HG03097 (cell line): Measurements from ENCODE around the gene ZMYM3.

Source experiments
- ATAC-seq: cut with Tn5 transposase; IDR thresholded peaks from one replicate; pipeline ENCODE4 v1.9.1; 2021; ENCODE audit not compliant: unreplicated experiment, low FRiP score

The ZMYM3 gene

DNA sequence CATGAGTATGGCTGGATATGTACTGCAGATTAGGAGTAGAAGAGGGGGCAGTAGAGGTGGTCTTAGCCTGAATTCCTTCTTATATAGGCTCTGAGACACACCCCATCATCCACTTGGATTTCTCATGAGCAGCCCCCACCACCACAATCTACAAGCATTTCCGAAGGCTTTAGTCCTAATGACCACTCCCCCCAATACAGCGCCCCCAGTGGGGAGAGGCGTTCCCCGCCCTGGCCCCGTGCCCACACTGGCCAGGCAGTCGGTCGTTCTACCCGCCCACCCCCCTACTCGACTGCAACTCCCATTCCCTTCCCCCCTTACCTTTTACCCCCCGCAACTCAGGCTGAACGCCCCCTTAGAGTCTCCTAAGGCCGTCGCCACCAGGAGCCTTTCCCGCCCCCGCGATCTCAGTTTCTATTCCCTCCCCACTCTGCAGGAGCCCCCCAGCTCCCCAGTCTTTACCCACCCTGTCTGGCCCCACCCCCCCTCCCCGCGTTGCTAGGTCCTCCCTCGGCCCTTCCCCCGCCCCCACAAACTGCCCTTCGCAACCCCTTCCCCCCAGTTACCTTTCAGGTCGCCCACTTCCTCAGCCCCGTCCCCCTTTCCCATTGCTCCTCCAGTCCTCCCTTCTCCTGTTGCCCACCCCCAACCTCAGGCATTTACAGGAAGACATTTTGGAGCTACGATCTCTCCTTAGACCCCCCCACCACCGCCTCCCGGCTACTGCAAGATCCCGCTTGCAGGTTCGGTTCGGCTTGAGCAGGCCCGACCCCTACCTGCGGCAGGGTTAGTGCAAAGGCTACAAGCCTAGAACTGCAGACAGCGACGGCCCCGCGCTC lies 468 bp downstream of the ZMYM3 start:
- no peak for ATAC-seq

DNA sequence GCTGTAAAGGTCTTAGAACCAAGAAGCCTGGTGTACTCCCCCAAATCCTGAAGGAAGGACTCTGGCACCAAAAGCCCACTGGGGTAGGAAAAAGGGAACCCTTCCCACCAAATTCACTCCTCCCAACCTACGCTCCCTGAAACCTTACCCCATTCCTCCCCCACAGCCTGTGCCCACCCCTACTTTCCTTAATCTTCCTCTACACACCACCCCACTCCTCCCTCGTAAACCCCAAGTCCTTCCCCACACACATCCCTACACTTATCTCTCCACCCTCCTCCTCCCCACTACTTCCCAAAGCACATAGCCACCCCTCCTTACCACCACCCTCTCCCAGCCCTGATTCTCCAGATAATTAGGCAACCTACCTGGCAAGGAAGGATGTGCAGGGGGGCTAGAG lies 1.7 kb downstream of the ZMYM3 start:
- no peak for ATAC-seq

DNA sequence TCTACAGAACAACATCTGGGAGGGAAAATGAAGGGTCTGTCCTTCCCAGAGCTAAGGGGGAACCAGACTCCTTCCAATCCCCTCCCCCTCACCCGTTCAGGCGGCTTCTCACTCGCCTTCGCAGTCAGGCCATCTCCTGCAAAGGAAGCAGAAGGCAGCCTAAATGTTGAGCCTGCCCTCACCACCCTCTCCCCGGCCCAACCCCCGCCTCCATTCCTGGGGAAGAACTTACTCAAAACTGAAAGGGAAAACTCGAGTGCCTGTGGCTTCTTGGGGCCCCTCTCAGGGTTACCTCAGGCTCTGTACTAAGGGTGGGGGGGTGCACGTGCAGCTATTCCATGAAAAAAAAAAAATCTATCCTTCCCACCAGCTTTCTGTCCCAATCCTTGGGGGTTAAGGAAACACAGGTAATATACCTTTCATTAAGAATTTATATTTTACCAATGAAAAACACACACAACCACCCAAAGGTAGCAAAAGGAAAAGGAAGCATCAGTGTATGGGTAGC lies 2.4 kb downstream of the ZMYM3 start:
- ATAC-seq = no peak

DNA sequence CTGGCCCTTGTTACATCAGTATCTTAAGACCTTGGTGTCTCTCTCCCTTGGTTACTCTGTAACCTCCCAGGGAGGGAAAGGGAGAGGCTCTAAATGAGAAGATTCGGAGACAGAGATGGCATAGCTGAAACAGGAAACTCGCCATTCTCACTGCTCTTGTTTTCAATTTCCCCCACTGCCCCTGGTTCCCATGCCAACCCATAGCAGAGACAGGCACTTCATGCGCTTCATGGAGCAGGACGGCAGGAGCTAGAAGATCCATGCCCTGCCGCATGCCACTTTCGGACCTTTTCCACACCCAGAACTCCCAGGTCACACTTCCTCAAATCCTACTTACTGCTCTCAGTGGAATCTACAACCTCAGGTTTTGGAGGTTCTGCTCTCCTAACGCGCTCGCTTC lies 3.1 kb downstream of the ZMYM3 start:
- no peak for ATAC-seq

DNA sequence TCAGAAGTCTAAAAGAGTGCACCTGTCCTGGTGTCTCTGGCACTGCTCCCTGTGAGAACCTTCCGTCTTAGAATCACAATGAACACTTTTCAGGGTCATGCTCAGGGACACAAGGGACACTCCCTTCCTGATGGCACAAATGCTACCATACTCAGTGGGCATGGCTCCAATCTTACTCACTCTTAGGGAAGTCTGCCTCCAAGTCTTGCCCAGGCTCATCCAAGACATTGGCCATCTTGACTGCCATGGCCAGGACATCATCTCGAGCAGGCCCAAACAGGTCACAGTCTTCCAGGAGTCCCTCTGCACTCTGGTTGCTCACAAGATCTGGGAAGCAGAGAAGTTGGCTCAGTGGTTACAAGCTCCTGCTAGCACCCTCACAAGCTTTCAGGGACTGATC lies 8.8 kb downstream of the ZMYM3 start:
- ATAC-seq = no peak

DNA sequence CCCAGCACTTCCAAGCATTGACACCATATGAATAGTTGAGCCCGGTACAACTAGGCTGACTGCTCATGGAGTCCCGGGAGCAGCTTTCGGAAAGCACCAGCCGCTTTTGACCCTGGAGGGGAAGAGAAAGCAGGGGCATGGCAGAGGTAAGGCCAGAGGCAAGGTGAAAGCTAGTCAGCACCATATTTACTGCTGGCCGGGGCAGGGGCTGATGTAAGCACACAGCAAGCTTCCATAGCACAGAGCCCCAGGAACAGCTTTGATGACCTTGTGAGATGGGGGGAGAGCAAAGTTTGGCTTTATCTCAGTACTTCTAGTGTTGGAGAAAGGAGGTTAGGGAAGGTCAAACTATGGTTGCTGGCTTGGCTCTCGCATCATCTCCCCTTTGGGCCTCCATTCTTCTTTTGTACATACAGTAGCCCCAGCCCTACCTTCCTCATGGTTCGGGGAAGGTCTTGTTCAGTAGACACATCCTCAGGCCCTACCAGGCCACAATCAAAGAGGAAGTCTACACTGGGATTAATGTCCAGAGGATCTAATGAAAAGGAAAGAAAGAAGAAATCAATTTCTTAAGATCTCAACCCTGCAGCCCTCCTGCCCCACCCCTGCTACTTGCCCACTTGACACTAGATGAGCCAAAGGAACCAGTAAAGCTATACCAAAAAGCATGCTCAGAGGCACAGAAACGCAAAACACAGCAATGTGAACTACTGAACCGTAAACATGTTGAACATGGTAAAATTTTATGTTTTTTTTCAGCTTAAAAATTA lies 9.4 kb downstream of the ZMYM3 start:
- no peak for ATAC-seq

DNA sequence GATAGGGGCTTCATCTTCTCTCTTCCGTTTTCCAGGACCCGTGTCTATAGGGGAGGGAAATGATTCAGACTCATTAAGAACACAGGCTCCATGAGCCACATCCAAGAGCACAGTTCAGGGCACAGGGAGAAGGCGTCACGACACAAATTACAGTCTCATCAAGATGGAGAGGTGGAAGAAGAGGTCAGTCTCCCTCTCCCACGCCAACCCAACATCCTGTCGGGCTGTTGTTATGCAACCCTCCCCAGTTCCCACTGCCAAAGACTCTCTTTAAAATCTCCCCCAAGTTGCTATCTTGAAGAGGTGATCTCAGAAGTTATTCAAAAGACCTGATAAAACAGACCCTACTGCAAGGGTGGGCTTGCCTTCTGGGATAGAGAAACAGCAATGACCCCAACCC lies 12.6 kb downstream of the ZMYM3 start:
- no peak for ATAC-seq

DNA sequence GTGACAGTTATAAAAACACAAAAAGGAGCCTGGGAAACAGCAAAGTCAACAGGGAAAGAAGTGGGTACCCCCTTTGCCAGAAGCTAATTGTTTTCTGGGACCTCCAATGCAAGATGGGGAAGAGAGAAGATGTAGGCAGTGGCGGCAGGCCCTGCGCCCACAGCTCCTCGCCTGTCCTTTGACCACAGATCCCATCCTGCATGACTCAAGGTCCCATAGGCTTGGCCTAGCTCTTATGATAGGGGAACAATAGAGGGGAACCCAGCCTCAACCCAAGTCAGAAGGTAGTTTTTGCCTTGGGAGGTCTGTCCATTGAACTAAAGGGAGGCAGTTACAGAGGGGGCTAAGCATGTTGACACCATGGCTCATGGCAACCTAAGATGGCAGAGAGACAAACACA lies 14.2 kb downstream of the ZMYM3 start:
- no peak for ATAC-seq

DNA sequence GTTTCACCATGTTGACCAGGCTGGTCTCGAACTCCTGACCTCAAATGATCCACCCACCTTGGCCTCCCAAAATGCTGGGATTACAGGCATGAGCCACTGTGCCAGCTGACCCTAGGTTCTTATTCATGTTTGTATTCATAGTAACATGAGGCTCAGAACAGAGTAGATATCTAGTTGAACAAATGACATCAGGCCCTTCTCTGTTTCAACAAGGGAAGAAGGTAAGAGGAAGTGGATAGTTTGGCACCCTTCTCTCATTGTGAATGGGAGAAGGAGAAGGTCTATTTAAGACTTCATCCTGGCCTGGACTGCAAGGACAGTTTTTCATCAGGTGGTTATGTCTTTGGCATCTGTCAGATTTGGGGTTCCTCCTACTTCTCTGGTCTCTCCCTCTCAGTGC lies 17.1 kb downstream of the ZMYM3 start:
- ATAC-seq = no peak

DNA sequence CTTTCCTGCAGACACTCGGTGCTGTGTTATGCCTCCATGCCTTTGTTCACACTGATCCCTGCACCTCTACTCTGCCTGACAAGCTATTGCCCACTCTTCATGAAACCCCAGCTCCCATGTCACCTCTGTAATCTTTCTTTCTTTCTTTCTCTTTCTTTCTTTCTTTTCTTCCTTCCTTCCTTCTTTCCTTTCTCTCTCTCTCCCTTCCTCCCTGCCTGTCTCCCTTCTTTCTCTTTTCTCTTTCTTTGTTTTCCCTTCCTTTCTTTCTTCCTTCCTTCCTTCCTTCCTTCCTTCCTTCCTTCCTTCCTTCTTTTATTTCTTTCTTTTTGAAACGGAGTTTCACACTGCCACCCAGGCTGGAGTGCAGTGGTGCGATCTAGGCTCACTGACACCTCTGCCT lies 18.5 kb downstream of the ZMYM3 start:
- ATAC-seq = no peak

DNA sequence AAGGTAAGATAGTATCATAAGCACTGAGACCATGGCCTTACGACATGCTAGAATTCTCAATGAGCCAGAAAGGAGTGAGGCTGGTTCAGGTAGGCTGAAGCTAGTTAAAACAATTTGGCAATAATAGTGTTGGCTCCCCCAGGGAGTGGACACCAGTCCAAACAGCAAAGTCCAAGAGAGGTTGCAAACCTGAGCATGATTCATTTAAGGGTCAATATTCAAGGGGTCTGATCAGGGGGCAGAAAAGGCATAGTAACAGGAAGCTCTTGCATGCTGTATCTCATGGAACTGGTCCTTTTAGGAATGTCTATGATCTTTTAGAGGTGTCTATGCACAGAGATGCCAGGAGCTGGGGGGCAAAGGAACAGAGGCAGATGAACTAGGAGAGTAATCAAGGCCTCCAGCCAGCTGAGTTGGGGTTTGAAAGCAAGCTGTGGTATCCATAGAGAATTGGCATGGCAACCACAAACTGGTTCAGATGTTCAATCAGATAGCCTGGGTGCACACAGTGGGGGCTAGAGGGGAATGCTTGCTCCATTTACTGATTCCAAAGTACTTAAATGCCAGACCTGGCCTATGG lies 25.8 kb downstream of the ZMYM3 start:
- ATAC-seq = no peak

DNA sequence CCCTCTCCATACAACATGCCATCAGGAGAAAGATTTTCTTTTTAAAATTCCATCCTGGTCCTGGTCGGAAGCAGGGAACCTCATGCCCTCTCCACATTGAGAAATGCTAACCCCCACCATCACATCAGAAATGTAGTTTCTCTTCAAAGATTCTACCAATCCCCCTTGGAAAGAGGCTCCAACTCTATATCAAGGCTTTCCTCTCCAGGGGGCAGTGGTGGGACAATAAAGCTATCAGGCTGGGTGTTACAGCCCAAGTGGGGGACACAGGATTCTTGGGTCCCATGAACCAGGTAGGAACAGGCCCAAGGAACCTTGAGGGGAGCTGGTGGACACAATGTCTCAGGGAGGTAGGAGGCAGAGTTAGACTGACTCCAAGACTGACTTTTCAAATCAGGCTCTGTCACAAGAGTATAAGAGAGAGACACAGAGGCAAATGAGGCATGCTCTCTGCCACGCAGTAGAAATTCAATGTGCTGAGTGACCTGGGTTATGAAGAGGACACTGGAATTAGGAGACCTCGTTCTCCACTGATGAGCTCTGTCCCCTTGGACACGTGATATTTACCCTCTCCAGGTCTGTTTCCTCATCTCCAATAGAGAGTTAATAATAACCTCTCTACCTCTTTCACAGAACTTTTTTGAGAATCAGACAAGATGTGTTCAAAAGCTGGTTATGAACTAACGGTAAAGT lies 26.4 kb downstream of the ZMYM3 start:
- no peak for ATAC-seq

DNA sequence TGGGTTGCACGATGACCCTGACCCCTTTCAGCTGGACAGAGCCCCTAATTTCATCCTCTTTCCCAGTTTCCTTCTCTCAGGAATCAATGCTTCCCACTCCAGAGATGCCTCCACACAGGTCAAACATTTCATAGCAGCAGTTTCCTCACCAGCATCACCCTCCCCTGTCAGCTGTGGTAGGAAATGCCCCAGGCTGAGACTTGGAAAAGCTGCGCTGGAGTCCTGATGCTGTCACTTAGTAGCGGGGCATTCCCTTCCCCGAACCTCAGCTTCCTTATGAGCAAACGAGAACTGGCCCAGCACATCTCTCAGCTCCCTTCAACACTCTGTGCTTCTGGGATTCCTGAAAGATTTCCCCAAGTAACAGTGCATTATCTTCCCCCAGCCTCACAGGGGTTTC lies 28.3 kb downstream of the ZMYM3 start:
- ATAC-seq = no peak

DNA sequence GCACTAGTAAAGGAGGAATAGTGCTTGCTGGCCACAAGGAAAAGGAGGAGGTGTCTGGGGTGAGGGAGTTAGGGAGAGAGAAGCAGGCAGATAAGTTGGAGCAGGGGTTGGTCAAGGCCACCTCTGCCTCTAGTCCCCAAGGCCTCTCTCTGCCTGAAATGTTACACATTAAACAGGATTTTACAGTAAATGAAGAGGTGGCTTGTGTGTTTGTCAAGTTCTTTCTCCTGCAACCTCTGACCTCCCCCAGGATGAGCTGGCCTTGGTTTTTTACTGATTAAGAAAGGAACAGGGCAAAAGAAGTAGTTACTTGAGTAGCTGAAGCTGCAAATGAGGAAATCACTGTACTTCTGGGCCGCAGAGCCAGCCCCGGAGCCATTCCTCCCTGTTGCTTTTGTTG lies 28.9 kb downstream of the ZMYM3 start:
- ATAC-seq = no peak

DNA sequence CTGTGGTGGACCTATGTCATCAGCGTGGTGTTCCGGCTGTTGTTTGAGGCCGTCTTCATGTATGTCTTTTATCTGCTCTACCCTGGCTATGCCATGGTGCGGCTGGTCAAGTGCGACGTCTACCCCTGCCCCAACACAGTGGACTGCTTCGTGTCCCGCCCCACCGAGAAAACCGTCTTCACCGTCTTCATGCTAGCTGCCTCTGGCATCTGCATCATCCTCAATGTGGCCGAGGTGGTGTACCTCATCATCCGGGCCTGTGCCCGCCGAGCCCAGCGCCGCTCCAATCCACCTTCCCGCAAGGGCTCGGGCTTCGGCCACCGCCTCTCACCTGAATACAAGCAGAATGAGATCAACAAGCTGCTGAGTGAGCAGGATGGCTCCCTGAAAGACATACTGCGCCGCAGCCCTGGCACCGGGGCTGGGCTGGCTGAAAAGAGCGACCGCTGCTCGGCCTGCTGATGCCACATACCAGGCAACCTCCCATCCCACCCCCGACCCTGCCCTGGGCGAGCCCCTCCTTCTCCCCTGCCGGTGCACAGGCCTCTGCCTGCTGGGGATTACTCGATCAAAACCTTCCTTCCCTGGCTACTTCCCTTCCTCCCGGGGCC lies 29.7 kb downstream of the ZMYM3 start:
- no peak for ATAC-seq

DNA sequence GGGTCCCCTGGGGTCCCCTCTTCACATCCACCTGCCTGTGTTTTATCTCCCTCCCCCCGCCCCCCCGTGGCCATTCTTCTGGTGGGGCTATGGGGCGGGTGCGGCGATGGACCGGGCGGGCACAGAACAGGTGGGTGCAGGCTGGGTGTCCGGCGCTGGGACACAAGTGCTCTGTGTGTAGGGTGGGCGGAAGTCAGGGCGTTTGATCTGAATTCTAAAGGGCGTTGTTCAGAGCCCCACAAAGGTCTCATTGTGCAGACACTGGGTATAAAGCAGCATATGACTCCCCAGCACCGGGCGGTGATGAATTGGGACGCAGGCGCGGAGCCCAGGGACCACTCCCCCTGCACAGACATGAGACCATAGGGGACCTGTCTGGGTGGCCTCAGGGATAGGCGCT lies 31.0 kb downstream of the ZMYM3 start, which contains the start of gene GJB1:
GJB1 (plus strand) TSS at position 296 of the 400 bp plus-strand sequence. CDS start 484 bp downstream, outside the sequence.
- ATAC-seq = no peak

DNA sequence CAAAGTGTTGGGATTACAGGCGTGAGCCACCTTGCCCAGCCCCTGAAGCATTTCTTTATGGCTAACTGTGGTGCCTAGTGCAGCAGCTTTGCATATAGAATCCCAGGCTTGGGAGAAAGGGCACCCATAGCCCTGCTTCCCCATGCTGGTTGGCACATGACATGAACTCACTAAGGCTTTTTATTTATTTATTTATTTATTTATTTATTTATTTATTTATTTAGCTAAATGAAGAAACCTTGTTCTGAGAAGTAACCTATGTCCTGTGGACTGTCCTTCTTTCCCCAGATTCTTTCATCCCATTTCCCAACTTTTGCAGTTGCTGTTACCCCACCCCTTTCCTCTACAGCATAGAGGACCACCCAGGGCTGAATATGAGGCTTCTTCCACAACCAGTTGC lies 32.8 kb downstream of the ZMYM3 start:
- no peak for ATAC-seq

DNA sequence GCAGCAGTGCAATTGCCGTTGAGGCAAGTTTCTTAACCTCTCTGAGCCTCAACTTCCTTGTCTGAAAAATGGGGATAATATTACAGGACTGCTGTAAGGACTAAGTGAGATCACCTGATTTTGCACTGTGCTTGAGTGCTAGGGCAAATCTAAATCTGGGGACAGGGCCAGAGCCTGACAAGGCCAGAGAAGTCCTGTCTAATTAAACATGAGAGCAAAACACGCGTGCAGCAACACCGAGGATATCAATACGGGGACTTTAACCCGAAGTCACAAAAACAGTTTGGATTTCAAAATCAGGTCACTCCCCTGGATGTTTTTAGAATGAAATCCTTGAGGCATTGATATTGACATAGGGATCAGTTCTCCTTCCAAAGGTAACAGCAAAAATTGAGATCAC lies 36.6 kb downstream of the ZMYM3 start:
- no peak for ATAC-seq

DNA sequence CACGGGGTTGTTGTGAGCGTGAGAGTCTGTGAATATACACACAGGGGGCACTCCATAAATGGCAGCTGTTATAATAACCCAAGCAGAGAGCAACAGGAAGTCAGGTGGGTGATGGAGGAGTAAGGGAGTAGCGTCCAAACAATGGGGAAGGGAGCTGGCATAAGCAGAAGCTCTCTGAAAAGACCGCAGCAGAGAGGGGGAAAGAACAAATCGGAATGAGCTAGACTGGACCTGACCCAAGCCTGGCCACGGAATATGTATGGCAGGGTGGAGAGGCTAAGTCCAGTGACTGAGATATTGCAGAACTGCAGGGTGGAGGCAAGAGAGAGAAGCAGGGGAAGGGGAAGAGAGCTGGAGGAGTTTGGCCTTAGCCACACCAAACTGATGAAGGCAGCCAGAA lies 37.5 kb downstream of the ZMYM3 start:
- no peak for ATAC-seq

DNA sequence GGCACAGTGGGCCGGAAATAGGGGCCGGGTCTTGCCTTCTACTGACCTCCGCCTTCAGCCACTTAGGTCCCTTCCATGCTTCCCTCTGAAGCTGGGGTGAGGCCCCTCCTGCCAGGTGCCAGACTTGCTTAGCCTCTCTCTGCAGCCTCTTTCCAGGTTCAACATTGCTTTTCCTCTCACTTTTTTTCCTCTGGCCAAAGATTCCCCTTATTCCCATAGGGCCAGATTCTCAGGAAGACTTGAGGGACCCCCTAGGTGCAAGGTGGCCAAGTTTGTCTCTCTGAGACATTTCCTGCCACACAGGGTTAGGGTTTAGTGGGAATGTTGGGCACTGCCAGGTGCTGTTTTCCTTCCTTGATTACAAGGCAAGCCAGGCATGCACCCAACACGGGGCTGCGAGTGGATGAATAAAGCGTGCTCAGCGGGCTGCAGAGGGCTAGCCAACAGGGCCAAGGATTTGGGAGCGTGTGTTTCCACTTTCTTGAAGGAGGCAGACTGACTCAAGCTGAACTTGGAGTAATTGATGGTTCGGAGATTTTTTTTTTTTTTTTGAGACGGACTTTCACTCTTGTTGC lies 38.5 kb downstream of the ZMYM3 start:
- ATAC-seq = no peak
